GM21423 (cell line): ENCODE results near the gene ANKRD27.

Source experiments
- ATAC-seq: cut with Tn5 transposase; IDR thresholded peaks from one replicate; pipeline ENCODE4 v1.9.1; 2021; ENCODE audit warnings: mild to moderate bottlenecking, moderate library complexity; ENCODE audit not compliant: unreplicated experiment

Gene ANKRD27

GRCh38 chr19:32566246-32566830 lies 108.6 kb downstream of the ANKRD27 start:
- no peak for ATAC-seq

- no peak for ATAC-seq
Observed at GRCh38 chr19:32563761-32564160, 111.2 kb downstream of the ANKRD27 start.

- no peak for ATAC-seq
Observed at GRCh38 chr19:32558607-32559228, 116.3 kb downstream of the ANKRD27 start.

- ATAC-seq, result no peak
Observed at GRCh38 chr19:32555786-32556185, 119.2 kb downstream of the ANKRD27 start.

GRCh38 chr19:32550666-32551065 lies 124.3 kb downstream of the ANKRD27 start:
- no peak for ATAC-seq
